MM.1S (cell line): ENCODE data around the gene RAB3B.
"Not testable (repeated sequence)": the region's sequence is repeated elsewhere in the genome, so short reads cannot be mapped to it uniquely, and the experiment has no call there.

Source experiments
- EZH2 ChIP-seq: fragments of 300-600 bp; sonication (generic); optimal IDR thresholded peaks from 2 replicates; pipeline ENCODE3; 2017; ENCODE audit warnings: low read depth, mild to moderate bottlenecking, antibody characterized with exemption, low read length, mixed read lengths
- TF ChIP-seq, protein P1 (sequence below): fragments of 300-600 bp; sonication (generic); IDR thresholded peaks from 2 replicates; pipeline ENCODE4 v1.5.1; 2016; ENCODE audit warnings: antibody characterized with exemption, low read length, mixed read lengths

DNA sequence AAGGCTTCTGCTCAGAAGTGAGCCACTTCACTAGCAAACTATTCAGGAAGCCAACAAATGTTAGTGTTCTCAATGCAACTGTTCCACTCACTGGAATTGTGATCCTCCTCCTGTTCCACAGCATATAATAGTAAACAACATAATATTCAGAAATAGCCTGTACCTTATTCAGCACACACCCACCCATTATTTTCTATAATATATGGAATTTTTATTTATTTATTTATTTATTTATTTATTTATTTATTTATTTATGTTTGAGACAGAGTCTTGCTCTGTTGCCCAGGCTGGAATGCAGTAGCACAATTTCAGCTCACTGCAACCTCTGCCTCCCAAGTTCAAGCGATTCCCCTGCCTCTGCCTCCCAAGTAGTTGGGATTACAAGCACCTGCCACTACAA is 117.2 kb downstream of the RAB3B start:
- TF ChIP-seq, protein P1, sequence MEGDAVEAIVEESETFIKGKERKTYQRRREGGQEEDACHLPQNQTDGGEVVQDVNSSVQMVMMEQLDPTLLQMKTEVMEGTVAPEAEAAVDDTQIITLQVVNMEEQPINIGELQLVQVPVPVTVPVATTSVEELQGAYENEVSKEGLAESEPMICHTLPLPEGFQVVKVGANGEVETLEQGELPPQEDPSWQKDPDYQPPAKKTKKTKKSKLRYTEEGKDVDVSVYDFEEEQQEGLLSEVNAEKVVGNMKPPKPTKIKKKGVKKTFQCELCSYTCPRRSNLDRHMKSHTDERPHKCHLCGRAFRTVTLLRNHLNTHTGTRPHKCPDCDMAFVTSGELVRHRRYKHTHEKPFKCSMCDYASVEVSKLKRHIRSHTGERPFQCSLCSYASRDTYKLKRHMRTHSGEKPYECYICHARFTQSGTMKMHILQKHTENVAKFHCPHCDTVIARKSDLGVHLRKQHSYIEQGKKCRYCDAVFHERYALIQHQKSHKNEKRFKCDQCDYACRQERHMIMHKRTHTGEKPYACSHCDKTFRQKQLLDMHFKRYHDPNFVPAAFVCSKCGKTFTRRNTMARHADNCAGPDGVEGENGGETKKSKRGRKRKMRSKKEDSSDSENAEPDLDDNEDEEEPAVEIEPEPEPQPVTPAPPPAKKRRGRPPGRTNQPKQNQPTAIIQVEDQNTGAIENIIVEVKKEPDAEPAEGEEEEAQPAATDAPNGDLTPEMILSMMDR, result not testable (repeated sequence)
- not testable (repeated sequence) for TF ChIP-seq EZH2
